Fibroblast of skin of scalp (primary cell): ENCODE measurements around the gene SLC38A3. TPM values are rescaled to one million over a fixed set of nuclear protein-coding genes. Genes with fewer than 3 reads are reported as not detected.
A peak's percentile ranks its signal among the peaks of the same experiment; 100 is the strongest.

Experiments
- DNase-seq: peaks from one replicate; pipeline ENCODE4 v3.0.0-alpha.2; 2013
- polyA plus RNA-seq, 2 experiments: library from polyadenylated mRNA; unstranded; fragments of 120-200 nt; gene quantifications; one replicate each; pipeline ENCODE4 v1.2.1, GENCODE V29; 2013; ENCODE audit not compliant: insufficient read length in 2 of 2

SLC38A3 gene
- 0.14 TPM for polyA plus RNA-seq (2013, experiment 1 of 2; ENCODE audit: insufficient read length)
- 0.79 TPM for polyA plus RNA-seq (2013, experiment 2 of 2; ENCODE audit: insufficient read length)

DNA sequence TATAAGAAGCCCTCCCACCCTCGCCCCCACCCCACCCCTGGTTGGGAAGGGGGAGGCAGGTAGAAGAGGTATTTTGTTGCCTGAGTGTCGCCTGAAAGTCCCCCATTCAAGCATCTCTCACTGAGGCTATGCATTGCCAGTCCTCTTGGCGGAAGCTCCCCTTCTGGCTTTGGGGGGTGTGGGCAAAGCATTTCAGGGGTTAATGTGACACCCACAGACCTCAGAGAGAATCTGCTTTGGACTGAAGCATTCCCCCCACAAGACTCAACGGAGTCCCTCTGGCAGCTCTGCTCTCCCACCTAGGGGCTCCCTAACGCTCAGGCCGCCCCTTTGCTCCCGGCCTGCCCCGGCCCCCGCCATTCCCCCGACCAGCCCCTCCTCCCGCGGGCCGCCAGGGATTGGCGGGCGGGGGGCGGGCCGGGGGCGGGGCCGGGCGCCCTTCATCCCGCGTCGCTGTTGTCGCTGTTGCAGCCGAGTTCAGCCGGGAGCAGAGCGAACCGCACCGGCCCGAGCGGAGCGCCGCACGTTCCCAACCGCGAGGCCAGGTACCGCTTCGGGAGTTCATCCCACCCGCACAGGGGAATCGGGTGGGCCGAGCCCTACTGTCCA lies at the start of gene SLC38A3:
Gene SLC38A3 (plus strand): TSS at position 468 of the 609 bp plus-strand sequence. CDS start 8,929 bp downstream, outside the sequence.
- DNase-seq, result no peak

DNA sequence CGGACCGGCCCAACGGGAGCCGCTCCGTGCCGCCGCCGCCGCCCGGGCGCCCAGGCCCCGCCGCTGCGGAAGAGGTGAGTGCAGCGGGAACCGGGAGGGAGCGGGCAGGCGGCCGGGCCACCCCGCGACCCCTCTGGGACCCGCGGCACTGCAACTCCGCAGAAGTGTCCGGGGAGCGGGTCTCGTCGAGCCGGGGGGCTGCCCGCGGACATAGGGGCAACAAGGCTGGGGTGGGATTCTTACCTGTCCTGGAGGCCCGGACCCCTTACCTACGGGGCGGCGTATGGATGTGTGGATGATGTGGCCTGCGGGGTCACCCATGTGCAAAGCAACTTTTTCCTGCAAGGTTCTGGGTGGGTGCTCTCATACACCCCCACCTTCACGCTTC lies 49.6 kb upstream of the SLC38A3 start:
- DNase-seq, result no peak

DNA sequence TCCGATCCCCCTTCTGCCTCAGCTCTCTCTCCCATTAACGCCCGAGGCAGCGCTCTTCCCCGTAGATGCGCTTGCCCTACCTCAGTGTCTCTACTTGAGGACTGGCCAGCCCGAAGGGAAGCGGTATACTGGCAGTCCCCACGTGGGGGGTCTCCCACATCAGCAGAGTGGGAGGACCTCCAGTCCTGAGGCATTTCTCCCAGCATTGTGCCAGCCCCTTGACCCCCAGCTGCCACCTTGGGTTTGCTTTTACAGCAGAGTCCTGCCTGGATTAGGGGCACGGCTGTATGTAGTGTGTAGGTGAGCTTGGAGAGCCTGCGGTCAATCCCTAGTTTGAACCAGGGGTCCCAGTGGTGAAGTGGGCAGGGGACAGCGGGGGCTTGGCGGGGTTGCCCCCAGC lies 49.2 kb upstream of the SLC38A3 start:
- no peak for DNase-seq

DNA sequence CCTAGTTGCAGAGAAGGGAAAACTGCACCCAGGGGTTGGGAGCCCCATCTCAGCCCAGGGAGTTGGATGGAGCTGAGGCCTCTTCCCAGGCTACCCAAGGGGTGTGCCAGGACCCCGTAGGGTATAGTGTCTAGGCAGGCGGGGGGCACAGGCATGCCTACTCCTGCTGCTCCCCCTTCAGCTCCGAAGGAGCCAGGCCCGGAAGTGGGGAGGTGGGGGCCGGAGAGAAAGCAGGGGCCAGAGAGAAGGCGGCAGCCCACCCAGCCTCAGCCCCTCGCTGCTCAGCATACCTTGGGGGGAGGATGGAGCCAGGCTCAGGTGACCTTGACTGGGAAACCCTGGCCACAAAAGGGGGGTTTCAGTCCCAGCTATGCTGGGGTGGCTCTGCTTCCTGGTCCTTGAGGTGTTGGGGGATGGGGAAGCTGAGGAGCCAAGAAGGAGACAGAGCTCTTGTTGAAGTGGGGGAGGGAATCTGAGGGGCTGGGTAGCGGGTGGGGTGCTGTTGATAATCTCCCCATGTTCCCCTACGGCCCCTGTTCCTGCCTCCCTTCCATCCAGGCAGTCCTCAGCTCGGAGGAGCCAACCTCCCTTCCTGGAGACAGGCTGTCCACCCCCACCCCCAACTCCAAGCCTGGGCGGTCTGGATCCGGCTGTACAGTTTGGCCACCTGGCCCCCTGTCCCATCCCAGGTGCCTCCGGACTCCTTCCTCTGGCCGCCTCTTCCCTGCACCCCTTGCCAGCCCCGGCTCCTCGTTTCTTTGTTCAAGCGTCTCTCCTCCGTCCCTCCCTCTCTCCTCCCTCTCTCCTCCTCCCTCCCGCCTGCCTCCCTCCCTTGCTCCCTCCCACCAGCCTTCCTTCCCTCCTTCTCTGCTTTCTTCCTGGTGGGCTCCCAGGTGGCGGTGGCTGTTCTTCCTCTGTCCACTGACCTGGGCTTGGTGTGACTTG lies 48.2 kb upstream of the SLC38A3 start:
- DNase-seq, result peak; percentile 33

DNA sequence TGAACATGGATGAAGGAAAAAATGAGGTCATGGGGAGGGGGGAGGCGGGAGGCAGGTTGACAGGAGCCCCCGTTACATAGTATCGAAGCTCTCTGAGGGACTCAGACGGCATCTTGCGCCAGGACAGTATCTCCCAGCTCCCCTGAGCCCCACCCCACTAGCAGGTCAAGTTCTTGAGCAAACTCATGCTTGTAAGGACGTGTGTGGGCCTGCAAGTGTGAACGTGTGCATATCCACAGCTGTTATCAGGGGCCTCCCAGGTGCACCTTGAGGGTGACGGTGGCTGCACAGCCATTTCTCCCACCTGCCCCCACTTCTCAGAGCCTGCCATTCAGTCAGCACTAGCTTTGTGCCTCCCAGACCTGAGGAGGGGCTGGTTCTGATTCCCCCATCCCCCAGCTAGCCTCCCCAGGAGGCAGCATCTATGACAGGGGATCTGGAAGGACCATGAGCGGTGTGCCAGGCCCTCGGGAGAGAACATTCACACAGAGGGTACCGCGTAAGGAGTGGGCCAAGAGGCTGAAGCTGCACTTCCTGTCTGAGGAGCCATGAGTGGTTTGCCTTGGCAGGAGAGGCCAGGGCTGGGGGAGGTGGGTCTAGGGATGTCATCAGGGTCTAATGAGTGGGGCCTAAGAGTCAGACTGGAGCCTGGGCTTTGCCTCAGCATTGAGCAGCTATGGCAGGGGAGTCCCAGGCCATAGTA lies 47.1 kb upstream of the SLC38A3 start:
- DNase-seq, result peak; percentile 38

DNA sequence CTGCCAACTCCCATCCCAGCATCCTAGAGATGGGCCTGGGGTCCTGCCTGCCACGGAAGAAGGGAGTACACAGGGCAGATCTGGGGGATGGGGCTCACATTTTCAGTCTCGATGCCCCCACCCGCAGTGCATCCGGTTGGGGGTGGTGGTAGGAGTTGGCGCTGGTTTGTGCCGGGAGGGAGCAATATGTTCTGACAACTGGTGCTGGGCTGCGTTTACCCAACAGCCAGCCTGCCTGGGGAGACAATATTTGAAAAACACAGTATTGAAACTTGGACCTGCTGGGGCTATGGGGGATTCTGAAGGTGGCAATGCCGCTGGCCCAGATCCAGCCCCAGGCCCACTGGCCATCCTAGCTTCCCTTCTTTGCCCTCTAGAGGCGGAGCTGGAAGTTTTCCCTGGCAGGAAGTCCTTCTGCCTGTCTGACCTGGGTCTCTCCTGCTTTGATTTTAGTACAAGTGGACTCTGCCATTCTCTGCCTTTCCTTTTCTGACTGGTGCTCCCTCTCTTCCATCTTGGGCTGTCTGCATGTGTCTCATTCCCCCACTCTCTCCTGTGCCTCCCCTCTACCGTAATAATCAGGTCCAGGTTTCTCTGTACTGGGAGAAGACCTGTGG lies 46.4 kb upstream of the SLC38A3 start:
- no peak for DNase-seq

DNA sequence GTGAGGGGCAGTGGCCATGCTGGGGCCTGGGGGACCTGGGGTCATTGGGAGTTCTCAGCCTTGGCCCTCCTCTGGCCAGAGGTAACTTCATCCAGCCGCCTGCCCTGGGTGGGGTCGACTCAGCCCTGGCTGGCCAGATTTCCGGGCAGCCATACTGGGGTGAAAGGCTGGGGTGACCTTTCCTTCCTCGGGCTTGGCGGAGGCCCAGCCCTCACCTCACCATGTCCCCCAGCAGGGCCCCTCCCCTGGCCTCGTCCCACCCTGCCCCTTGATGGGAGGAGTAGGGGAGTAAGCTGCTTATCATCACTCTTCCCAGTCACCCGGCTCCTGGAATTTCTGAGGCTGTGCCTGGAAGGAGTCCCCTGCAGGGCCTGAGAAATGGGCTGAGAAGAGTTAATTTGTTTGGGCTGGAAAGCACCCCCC lies 44.5 kb upstream of the SLC38A3 start:
- no peak for DNase-seq

DNA sequence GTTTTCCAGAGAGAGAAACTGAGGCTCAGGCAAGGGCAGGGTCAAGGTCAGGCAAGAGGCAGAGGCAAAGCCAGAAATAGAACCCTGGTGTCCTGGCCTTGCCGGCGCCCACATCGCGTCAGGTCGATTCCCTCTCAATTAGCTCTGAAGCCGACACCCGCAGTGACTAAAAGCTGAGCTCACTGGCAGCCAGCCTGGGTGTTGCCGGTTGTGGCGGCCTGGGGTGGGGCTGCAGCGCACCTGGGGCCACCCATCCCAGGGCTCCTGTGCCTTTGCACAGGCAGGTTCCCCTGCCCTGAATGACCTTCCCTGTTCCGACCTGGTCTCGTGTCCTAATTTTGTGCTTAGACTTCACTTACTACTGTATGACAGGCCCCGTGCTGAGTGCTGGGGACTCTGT lies 43.8 kb upstream of the SLC38A3 start:
- no peak for DNase-seq

DNA sequence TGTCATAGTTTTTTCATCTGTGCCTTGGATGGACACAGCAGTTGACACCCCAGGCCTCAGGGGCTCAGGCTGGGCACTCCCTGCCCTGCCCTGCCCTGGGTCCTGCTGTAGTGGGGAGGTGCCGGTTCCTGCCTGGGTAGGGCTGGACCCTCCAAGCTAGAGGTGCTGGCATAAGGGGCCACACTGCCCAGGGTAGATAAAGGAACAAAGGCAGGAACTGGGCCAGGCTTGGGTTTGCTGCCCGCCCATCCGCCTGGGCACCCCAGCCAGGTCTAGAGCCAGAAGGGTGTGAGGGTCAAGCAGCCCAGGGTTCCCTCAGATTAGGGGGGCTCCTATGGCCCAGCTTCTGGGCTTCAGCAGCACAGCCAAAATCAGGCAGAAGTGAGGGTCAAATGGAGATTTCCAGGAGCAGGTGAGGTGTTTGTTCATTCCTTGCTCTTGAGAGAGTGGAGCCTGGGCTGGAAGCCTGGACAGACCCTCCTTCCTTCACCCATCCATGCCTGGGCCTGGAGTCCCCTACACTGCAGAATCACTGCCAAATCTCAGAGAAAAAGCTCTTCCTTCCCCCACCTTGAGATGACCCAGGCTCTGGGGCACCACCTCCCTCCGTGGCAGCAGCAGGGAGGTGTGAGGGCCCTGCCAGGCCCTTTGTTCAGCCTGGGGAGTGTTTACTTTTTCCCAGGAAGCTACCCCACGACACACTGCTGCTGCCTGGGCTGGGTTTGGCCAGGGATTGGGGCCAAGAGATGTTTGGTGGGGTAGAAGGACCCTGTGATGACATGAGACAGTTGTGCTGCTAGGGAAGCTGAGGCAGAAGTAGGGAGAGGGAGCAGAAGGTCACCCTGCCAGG lies 42.8 kb upstream of the SLC38A3 start:
- no peak for DNase-seq

DNA sequence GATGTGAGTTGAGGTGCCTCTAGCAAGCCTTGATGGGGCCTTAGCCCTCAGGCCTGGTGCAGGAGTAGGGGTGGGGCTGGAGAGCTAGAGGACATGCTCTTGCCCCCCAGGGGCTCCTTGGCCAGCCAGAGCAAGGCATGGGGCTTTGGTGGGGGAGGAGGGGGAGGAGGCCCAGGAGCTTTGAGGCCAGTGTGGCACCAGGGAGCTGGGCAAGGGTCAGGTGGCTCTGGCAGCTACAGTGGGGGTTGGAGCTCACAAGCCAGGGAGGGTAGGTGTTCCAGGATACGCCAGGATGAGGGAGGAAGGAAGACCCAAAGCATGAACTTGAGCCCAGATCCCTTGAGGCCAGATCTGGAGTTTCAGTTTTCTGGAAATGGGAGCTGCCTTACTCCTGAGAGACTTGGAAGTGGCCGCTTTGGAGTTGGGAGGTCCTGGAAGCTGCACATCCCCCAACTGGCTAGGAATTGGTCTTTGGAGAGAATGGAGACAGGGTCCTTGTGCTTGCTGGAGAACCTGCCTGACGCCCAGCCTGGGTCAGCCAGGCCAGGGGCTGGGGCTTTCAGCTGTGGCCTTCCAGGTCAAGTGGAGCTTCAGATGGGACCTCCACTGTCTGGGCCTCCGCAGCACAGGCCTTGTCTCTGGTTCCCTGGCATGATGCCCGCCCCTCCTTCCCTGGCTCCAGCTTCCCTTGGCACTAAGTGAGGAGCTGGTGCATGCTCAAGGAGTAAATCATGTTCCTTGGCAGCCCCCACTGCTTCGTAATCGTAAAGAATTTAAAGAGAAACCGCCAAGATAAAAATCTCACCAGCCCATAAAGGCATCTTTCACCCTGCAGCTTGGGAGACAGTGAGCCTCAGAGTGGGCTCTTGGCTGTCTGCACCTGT lies 41.3 kb upstream of the SLC38A3 start:
- DNase-seq, result peak; percentile 95

DNA sequence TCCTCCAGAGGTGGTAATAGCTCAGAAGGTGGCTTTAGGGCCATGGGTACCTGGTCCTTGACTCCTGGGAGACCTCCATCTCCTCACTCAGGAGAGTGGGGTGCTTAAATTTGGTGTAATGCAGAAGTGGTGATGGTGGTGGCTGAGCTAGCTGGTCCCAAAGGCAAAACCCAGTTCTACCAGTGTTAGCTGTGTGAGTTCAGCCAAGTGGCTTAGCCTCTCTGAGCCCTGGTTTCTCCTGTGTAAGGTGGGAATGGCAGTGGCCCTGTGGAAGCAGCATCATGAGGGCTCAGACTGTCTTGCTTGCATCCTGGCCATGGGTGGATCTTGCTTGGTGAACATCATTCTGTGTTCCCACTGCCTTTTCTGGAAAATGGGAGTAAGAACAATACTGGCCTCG lies 40.6 kb upstream of the SLC38A3 start:
- no peak for DNase-seq

DNA sequence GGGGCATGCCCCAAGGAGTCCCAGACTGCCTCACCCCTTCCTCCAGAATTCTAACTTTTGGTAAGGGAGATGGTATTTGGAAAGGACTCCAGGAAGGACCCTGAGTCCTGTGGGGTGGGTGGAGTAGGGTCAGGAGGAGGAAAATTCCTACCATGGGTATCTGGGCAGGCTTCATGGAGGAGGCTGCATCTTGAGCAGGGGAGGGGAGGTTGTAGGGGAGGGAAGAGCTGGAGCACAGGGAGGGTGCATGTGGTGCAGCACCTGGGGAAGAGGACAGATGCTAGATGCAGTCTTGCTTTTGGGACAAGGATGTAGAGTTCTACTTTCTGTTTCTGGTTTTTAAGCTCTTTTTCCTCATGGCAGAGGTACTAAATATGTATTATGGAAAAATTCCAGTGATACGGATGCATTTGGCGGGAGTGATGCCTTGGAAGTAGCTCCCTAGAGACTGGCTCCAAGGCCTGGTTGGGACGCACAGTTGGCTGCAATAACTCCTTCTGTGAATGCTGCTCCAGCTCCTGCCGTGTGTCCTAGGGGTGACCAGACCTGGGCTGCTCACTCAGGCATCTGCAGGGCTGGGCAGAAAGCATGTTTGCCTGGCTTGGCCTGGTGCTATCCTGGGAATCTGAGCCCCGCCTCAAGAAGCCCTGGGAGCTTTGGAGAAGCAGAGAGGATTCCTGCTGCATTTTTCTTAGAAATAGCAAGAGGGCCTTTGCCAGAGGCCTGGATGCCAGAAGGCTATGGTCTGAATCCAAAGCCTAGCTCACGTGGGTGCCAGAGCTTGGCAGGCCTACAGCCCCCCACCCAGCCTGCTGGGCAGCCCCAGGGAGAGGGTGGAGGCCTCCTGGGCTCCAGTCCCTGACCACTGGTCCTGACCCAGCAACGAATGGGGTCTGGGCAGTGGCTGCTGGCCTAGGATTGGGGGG lies 39.8 kb upstream of the SLC38A3 start:
- peak; percentile 86 for DNase-seq

DNA sequence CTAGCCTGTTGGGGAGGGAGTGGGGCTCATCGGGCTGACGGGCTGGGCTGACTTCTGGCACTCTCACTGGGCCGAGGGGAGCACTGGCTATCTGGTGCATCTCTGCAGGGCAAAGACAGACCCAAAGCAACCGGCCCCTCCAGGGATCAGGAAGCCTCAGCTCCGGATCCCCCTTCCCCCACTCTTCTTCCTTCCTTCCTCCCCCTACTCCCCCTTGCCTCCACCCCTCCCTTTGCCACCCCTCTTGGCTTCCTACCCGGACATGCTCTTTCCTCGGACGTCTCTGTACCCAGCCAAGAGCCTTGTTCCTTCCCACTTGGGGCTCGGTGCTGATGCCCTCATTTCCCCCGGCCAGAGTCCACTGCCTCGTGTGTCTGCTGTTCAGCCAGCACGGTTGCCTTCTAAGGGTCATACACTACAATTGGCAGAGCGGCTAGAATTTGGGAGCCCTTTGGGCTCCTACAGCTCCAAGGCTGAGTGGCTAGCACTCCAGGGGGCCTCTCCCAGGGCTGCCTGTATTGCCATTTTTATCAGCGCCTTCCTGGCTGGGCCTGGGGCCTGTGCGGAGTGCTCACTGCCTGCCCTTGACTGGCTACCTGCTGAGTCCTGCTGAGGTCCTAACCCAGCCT lies 39.0 kb upstream of the SLC38A3 start:
- DNase-seq, result peak; percentile 18

DNA sequence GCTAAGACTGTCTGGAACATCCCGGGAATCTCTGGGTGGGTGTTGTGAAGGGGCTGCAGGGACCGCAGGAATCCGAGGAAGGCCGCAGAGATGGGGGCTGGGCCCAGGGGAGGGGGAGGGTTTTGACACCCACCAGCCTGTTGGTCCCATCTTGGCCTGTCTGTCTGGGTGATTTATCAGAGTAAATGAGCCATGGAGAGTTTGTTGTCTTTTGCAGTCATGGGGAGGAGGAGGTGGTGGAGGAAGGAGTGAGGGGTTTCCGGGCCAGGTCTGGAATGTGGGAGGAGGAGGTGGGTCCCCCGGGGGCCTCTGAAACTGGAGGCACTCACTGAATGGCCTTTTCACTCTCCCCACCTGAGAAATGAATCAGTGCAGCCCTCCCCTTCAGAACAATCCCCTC lies 38.5 kb upstream of the SLC38A3 start:
- DNase-seq, result peak; percentile 43

DNA sequence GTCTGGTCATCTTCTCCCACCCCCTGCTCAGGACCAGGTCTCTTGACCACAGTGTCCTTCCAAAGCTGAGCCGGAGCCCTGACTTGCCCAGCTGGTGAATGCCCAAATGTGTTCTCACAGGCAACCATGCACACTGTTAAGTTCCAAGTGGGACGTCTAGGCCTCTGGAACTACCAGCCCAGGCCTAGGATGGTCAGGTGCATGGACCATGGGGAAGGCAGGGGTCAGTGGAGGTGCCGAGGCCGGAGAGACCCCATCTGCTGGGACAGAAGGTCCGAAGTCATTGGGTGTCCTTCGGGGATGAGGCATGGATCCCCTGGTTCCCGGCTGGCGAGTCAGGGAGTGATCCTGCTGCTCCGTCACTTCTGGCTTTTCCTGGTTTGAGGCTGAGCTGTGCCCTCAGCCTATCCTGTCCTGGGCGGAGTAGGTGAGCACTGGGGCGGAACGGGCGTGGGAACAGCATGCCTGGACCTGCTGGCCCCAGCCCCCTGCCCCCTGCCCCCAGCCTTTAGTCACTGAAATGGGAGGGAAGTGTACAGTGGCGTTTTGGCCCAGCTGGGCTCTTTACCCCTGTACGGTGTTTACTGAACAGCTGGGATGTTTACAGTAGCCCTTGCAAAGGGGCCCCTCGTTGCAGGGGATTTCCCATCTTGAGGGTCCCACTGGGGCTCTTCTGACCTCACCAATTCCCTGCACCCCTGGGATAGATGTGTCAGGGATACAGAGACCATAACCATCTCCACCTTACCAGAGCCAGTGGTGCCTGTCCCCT lies 37.8 kb upstream of the SLC38A3 start:
- DNase-seq, result no peak

DNA sequence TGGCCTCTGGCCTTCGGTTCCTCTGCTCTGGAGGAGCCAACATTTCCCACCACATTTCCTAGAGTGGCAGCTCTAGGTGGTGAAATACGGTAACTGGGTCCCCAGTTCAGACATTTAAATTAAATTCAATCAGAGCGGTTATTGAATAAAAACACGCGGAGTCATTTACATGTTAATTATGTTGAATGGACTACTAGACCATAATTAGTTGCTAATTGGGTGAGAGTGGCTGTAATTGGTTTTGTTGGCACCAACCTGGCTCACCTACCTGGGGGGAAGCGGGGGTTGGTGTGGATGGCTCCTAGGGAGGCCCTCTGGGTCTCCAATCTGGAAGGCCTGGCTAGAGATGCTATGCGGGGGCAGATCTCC lies 37.2 kb upstream of the SLC38A3 start:
- DNase-seq, result no peak

DNA sequence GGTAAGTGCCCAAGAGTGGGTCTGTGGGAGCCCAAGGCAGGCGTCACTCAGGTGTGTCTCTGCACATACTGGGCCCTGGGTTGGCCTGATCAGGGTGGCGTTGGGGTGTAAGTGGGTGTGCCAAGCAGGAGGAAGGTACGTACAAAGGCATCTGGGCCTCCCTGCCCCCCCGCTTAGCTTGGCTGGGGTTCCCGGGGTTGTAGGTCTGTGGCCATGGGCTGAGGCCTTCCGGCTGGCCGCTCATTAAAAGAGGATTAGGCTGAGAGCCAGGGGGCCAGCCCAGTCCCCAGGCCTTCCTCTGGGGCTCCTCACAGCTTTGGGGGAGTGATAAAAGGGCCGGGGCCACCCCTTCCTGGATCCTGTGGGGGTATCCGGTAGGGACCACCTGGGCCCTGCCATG lies 36.7 kb upstream of the SLC38A3 start:
- DNase-seq, result no peak

DNA sequence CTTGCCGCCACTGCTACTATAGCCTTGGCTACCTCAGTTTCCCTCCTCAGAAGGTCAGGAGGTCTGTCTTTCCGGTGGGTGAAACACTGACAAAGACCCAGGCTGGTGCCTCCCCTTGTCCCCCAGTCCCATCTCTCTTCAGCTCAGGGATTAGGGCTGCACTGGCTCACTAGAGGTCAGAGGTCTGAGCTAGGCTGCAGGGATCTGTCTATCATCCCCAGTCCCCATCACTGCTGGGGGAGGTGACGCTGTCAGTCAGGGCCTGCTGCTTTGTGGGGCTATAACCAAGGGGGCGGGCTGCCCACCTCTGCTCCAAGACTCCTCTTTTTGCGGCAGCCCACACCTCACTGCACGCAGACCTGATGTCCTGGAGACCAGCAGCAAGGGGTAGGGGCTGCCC lies 36.3 kb upstream of the SLC38A3 start:
- no peak for DNase-seq
